Testis (tissue), 2 donors: ENCODE data around the gene SART3.

Source experiments
- POLR2A ChIP-seq: fragments of 450-650 bp; IDR thresholded peaks from one replicate; pipeline ENCODE4 v1.6.1; 2017; ENCODE audit warnings: antibody characterized with exemption, mild to moderate bottlenecking, moderate library complexity
- TF ChIP-seq, protein P1 (sequence below), 3 experiments: fragments of 450-650 bp in 2 of 3; fragments of 200-600 bp in 1 of 3; sonication (generic) in 1 of 3; IDR thresholded peaks; one replicate each; pipeline ENCODE4 v1.5.1; 2016 to 2019; ENCODE audit warnings: antibody characterized with exemption in 3 of 3, mild to moderate bottlenecking in 2 of 3, moderate library complexity in 1 of 3

DNA sequence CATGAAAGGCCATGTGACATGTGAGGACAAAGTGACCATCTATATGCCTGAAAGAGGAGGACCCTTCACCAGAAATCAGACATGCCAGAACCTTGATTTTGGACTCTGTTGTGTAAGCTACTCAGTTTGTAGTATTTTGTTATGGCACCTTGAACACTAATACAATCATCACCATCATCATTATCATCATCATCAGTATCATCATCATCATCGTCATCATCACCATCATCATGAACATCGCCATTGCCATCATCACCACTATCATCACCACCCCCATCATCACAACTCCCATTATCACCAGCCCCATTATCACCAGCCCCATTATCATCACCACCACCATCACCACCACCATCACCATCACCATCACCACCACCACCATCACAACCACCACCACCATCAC is 17.3 kb upstream of the SART3 start:
- TF ChIP-seq, protein P1, sequence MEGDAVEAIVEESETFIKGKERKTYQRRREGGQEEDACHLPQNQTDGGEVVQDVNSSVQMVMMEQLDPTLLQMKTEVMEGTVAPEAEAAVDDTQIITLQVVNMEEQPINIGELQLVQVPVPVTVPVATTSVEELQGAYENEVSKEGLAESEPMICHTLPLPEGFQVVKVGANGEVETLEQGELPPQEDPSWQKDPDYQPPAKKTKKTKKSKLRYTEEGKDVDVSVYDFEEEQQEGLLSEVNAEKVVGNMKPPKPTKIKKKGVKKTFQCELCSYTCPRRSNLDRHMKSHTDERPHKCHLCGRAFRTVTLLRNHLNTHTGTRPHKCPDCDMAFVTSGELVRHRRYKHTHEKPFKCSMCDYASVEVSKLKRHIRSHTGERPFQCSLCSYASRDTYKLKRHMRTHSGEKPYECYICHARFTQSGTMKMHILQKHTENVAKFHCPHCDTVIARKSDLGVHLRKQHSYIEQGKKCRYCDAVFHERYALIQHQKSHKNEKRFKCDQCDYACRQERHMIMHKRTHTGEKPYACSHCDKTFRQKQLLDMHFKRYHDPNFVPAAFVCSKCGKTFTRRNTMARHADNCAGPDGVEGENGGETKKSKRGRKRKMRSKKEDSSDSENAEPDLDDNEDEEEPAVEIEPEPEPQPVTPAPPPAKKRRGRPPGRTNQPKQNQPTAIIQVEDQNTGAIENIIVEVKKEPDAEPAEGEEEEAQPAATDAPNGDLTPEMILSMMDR (IDR thresholded peaks at IDR 0.05) = no peak
- TF ChIP-seq POLR2A = no peak
